Dermis microvascular lymphatic vessel endothelial cell (primary cell): Measurements from ENCODE around the gene NKD2. TPM values are rescaled to one million over a fixed set of nuclear protein-coding genes. Genes with fewer than 3 reads are reported as not detected.
"Not testable (repeated sequence)": the region's sequence is repeated elsewhere in the genome, so short reads cannot be mapped to it uniquely, and the experiment has no call there.

Experiments
- DNase-seq, 2 donors: peaks; one replicate each; pipeline versions ENCODE4 v3.0.0 to v3.0.0-alpha.2; 2010; ENCODE audit warnings: low read depth in 2 of 2
- total RNA-seq: library from RNA; depleted of rRNA; stranded (reverse); fragments of >200 nt; gene quantifications from 2 replicates; pipeline ENCODE4 v1.2.1, GENCODE V29; 2014

Gene NKD2
- total RNA-seq, 1 donor from 2014 or later, result 0.13 TPM

DNA sequence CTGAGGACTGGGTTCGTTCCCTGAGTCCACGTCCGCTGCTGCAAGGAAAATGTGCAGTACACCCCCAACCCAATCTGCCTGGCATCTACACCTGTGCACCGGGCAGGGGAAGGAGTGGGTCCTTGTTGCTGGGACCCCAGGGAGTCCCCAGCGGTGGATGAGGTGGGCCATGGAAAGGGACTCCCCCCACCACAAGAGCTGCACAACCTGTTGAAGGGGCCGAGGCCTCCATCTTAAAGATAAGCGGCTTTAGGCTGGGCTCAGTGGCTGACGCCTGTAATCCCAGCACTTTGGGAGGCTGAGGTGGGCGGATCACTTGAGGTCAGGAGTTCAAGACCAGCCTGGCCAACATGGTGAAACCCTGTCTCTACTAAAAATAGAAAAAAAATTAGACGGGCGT is 7.8 kb upstream of the NKD2 start:
- DNase-seq, result not testable (repeated sequence)

DNA sequence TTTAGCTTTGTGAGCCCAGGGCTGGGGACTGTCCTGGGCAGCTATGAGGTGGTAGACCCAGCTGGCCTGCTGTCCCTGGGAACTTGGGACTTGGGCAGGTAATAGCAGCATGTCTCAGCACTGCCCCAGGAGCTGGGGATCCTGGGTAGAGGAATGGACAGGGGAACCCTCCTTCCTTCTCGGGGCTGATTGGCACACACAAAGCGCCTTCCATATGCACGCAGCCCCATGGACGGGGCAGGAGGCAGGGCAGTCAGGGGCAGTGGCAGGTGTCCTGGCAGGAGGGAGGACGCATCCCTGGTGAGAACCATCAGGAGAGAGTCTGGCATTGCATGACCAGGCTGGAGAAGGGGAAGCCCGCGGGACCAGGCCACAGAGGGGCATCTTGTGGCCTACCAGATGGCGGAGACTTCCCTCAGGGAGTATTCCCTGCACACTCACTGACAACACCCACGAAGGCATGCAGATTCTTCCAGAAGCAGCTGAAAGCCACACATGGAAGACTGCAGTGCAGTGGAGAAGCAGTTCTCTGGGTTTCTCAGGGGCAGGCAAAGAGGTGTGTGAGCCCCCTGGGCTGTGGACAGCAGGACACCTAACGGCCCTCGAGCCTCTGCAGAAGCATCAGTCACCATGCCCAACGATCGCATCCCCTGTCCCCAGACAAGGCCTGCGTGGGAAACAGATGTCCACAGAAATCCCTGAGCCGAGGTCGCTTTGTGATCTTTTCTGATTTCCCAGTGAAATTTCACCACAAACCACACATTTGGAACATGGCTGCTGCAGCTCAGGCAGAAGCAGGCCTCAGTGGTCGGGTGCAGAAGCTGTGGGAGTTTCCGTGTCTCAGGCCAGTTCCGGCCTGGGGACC is 7.0 kb upstream of the NKD2 start:
- DNase-seq, result no peak

DNA sequence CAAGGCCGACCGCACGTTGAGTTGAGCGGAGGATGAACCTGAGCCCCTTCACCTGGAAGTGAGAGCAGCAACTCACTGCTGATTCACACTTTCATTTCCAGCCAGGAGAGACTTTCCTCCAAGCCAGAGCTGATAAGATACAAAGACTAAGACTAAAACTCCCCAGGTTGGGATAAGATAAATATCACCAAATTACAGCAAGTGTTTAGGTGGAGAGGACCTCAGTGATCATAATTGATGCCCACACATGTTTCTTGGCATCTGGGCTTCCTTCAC is 6.4 kb upstream of the NKD2 start:
- DNase-seq, result no peak

- DNase-seq, result no peak
Observed at GRCh38 chr5:1002836-1003235, 5.8 kb upstream of the NKD2 start.

- peak in 1 of 2 donors; percentile 31 for DNase-seq
Observed at GRCh38 chr5:1003296-1003937, 5.2 kb upstream of the NKD2 start.

GRCh38 chr5:1004461-1005248 is 3.9 kb upstream of the NKD2 start:
- DNase-seq, result peak in 1 of 2 donors; percentile 56

DNA sequence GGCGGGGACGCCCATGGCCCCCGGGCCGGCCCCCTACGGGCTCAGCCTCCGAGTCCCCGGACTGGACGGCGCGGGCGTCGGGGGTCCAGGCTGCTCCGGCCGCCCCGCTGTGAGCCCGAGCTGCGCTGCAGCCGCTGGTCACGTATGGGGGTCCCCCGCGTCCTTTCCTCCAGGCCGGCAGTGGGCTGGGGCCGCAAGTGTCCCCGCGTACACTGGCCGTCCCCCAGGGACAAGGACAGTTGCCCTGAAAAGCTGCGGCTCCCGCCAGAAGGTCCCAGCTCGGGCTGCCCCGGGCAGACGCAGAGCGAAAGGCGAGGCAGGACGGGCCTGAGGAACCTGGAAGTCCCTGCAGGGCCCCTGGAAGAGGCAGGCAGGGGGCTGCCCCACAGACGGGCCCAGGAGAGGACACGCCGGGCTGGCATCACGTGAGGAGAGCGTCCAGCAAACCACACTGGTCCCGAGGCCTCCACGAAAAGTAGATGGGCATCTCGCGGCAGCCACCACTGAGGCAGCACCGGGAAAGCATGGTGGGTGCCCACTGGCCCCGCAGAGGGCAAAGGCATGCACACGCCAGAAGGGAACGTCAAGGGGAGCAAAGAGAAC is 3.3 kb upstream of the NKD2 start:
- DNase-seq, result no peak

- no peak for DNase-seq
Observed at GRCh38 chr5:1005904-1006655, 2.5 kb upstream of the NKD2 start.

DNA sequence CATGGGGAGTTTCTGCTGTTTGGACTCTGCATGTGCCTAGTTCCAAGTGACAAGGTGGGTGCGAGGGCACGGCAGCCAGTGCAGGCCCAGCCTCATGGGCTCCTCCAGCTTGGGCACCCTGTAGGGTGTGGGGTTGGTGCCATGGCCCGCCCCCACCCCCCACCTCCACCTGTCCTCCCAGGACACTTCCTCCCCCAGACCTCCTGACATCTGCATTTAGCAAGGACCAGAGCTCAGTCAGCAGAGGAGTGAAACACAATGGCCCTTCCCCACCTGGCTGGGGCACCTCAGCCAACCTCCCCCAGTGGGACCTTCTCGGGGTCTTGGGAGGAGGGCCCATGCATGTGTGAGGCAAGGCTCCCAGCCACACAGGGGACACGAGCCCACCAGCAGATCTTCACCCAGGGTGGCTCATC is 1.9 kb upstream of the NKD2 start:
- DNase-seq, result no peak

GRCh38 chr5:1007221-1007680 is 1.4 kb upstream of the NKD2 start:
- no peak for DNase-seq

GRCh38 chr5:1007681-1008450 is 736 bp upstream of the NKD2 start:
- DNase-seq, result no peak

DNA sequence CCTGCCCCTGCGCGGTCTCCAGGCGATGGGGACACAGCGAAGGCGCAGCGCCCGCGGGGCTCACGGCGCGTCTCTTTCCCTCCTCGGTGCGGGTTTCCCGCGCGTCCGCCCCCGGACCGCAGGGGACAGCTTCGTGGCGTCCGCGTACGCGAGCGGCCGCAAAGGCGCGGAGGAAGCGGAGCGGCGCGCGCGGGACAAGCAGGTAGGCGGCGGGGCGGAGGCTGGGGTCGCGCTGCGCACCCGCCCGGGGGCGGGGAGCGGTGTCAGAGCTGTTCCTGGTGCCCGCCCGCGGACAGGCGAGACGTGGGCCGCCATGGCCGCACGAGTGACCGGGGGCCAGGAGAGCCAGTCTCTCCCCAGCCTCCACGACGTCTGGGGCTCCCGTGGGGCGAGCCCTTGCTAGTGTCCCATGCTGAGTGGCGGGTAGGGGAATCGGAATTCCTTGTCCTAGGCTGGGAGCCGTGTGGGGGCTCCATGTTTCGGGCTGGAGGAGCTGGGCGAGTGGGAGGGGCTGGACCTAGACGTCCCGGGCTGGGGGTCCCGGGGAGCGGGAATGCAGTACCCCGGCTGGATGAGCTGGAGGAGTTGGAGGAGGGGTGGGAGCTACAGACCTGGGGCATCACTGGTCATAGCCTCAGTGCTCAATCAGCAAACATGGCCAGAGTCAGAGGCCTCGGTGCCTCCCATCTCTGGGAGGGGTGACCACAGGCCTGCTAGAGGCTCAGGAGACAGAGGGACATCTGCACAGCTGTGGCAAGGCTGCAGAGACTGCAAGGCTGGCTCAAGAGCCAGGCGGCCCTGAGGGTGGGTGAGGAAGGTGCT is 968 bp downstream of the NKD2 start:
- DNase-seq, result no peak

DNA sequence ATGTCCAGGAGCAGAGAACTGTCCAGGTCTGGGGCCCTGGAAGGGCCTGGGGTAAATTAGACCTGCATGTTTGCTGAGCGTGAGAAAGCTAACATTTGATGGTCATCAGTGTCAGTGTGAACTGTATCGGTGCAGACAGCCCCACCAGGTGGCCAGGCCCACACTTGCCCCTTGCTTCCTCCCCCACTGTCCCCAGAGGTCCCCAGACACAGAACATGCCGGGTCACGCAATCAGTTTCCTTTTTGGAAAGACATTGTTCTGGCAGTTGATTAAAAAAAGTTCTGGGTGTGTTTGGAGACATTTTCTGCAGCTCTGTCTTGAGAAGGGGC is 1.5 kb downstream of the NKD2 start:
- DNase-seq, result no peak

GRCh38 chr5:1010641-1011046 is 2.0 kb downstream of the NKD2 start:
- DNase-seq, result no peak

DNA sequence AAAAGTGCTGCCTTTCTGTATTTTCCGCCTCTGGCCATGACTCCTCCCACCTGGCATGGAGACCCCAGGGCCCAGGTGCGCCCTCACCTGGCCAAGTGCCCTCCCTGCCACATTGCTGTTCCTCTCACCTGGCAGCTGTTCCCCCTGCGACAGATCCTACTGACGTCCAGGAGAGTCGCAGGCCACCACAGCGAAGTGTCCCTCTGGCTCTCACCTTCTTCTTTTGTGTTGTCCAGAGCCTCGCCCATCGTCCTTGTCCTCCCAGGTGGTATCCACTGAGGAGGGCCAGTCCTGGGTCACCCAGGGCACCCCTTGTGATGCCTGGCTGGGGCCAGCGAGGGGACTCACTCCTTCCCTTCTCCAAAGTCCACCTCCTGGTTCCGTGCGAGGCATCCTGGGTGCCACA is 2.6 kb downstream of the NKD2 start:
- peak in 1 of 2 donors; percentile 39 for DNase-seq

DNA sequence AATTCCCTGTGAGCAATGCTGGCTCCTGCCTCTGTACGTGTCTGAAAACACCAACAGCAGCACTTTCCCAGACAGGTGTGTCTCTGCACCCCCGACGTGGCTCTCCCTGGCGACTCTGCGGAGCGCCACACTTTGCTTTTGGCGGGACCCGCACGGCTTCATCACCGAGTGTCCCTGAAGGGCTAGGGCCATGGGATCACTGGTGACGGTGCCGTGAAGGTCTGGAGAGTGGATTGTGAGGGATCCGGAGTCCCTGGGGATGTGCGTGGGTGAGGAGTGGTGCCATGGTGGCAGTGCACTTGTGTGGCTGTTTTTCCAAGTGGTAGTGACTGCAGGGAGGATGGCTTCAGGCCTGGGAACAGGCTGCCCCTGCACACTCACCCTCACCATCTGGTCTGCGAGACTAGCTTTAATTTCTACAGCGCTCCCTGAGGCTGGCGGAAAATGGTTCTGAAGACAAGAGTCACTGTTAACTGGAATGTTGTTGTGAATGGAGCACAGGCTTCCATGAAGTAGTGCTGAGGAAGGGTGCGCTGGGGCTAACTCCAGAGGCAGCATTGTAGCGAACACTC is 3.2 kb downstream of the NKD2 start:
- no peak for DNase-seq

GRCh38 chr5:1012313-1012841 is 3.8 kb downstream of the NKD2 start:
- no peak for DNase-seq

- DNase-seq, result no peak
Observed at GRCh38 chr5:1012900-1013237, 4.3 kb downstream of the NKD2 start.

- no peak for DNase-seq
Observed at GRCh38 chr5:1013238-1013947, 4.8 kb downstream of the NKD2 start.
